ENCODE measurements around the gene MAPK1.

- TF ChIP-seq, protein P1, sequence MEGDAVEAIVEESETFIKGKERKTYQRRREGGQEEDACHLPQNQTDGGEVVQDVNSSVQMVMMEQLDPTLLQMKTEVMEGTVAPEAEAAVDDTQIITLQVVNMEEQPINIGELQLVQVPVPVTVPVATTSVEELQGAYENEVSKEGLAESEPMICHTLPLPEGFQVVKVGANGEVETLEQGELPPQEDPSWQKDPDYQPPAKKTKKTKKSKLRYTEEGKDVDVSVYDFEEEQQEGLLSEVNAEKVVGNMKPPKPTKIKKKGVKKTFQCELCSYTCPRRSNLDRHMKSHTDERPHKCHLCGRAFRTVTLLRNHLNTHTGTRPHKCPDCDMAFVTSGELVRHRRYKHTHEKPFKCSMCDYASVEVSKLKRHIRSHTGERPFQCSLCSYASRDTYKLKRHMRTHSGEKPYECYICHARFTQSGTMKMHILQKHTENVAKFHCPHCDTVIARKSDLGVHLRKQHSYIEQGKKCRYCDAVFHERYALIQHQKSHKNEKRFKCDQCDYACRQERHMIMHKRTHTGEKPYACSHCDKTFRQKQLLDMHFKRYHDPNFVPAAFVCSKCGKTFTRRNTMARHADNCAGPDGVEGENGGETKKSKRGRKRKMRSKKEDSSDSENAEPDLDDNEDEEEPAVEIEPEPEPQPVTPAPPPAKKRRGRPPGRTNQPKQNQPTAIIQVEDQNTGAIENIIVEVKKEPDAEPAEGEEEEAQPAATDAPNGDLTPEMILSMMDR (IDR thresholded peaks at IDR 0.05) = no peak
- no peak for TF ChIP-seq POLR2A (IDR thresholded peaks at IDR 0.05)
Measured at GRCh38 chr22:21796231-21796630, 71.2 kb downstream of the MAPK1 start.
